Glomerular endothelial cell (primary cell): ENCODE data around the gene PLXNC1. TPM values are rescaled to one million over a fixed set of nuclear protein-coding genes. Genes with fewer than 3 reads are reported as not detected.

Source experiments
- DNase-seq: peaks from one replicate; pipeline ENCODE4 v3.0.0-alpha.2; 2011; ENCODE audit warnings: low read depth, low spot score; ENCODE audit errors: extremely low read depth
- total RNA-seq: library from RNA; depleted of rRNA; stranded (reverse); fragments of >200 nt; gene quantifications from 2 replicates; pipeline ENCODE4 v1.2.3, GENCODE V29; 2015

The PLXNC1 gene
- total RNA-seq, 1 donor from 2014 or later, result 0.99 TPM

DNA sequence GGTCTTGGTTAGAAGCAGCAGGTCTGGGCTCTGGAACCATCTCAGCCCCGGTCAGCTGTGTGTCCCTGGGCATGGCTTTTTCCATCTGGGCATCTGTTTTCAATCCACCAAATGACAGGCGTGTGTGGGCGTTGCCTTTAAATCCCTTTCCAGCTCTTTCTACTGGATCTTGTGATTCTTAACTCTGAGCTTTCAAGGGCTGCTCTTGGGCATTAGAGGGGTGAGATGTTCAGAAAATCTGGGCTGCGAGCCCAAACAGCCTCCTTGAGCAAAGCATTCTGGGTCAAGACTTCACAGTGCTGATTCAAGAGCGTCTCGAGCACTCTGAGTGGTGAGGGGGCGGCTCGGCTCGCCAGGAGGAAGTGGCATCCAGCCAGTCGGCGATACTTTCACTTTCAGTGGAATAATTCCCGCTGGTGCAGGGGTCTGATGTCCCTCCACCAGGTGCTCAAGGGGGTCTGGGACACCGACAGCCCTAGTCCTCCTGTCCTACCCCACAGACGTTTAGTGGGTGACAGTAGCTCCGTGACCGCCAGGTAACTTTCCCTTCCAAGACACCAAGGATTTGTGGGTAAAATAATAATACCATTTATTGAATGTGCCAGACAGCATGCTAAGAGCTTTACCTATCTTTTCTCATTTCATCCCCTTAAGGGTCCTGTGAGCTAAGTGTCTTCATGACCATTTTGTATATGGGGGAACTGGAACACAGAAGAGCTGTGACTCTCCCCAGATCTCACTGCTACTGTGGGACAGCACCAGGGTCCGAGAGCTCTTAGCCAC, 114.0 kb downstream of the PLXNC1 start:
- no peak for DNase-seq

DNA sequence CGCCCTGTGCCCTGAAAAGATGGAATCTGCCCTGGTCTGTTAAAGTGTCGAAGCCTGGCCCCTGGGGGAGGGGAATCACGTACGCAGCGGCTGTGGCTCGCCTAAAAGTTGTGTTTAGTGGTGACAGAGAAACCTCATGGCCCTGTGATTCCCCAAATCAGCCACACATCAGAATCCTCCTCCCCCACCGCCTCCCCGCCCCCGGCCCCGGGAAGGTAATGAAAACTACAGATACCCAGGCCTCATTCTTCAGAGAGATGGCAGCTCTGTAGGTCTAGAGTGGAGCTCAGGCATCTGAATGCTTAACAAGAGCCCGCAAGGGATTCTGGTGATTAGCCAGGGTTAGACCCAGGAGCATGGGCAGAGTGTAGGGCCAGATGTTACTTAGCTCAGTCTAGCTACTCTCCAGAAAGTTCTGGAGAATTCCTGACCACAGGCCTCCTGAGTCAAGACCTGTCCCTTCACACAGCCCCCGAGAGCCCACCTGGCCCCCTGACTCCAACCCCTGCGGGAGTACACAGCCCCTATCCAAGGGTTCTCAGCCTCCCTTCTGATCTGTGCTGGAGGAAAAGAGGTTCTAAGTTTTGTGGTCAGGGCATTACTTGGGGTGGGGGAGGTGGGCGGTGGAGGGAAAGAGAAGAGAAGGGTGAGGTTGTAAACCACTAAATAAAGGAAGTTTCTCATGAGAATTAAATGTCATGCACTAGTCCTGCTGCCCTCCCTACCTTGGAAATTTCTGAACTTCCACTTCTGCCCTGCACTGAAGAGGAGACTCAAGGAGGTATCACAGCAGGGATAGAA, 114.8 kb downstream of the PLXNC1 start:
- DNase-seq, result no peak

DNA sequence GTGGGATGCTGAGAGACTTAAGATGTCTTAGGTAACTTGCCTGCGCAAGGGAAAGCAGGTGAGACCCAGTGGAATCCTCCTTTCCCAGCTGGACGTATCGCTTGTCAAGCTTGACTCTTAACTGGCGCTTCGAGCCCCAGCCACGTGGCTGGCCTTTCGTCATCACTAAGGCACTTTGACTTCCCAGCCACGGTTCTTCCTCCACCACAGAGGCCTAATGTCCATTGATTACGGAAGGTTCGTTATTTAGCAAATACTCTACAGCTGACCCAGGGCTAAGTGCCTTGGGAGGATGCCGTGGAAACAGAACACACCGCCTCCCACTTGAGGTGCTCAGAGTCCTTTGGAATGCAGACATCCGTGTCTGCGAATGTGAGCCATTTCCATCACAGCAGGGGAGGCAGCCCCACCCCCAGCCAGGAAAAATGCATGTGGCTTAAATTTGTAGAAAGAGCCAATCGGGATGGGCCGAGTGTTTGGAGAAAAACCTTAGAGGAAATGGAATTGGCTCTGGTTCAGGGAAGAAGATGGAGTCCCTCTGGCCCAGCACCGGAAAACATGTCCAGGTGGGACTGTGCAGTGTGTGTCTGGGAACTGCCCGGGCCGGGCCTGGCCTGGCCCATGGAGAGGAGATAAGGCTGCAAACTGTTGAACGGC, 115.7 kb downstream of the PLXNC1 start:
- no peak for DNase-seq

DNA sequence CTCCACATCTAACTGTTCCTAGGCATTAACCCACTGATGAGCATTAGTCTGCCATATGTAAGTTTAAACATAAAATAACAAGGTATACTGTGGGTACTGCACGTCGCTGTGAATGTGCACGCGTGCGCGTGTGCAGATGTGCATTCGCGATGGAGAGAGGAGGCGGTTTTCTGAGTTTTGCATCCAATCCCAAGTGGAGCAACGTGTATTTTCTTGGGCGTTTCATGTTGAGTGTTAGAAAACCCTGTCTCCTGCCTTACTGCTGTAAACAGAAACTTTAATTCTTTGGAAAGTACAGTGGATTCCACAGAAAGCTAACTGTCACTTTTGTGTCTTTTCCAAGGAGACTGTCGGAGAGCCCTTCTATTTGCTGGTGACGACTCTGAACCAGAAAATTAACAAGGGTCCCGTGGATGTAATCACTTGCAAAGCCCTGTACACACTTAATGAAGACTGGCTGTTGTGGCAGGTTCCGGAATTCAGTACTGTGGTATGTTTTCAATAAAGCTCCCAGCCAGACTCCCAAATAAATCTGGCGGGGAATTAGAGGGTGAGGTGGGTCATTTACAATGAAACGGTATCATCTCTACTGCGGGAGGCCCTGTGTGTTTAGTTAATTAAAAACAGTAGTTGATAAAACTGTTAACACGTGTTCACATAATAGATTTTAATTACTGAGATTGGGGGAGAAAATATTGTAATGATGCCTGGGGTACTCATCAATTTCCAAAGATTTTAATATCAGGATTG, 116.5 kb downstream of the PLXNC1 start:
- no peak for DNase-seq

DNA sequence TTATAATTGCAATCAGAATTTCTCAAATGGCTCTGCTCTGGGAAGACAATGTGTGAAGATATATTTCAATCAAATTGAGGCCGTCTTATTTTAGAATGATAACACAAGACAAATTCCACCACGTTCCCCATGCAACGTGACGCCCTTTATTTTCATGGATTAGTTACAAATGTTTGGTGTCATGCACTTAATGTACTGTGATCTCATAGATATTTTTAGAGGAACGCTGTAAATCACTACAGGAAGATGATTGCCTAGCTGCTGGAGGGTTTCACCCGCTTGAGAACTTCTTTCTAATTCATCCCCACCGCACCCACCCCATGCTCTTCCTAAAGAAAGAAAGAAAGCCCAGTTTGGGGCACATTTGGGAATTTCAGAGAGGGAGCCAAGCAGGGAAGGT, 117.2 kb downstream of the PLXNC1 start:
- no peak for DNase-seq

DNA sequence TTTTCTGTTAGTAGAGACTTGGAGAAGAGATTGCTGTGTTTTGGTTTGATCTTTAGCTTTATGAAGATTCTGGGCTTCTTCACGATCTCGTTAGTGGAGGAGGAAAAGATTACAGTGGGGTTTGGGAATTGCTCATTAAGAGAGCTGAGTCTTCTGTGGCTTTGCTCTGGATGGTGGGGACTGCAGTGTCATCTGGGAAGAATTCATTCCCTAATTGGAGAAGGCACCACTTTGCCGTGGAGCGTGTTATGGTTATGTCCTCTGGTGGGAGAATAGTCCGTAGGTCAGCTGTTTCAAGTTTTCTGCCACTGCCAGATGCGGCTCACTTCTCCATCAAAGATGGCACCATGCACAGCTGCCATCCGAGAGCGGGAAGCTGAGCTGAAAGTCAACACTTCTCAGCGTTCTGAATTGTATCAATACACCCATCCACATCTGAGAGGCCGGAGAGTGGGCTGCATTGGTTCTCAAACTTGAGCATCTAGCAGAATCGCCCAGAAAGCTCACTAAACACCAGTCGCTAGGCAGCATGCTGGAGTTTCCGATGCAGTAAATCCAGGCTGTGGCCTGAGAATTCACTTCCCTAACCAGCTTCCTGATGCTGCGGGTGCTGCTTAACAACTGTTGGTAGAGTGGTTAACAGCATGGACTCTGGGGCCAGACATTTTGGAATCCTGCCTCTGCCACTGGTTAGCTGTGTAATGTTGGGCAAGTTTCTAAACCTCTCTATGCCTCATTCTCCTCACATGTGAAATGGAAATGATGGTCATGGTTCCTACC, 117.8 kb downstream of the PLXNC1 start:
- DNase-seq, result no peak

DNA sequence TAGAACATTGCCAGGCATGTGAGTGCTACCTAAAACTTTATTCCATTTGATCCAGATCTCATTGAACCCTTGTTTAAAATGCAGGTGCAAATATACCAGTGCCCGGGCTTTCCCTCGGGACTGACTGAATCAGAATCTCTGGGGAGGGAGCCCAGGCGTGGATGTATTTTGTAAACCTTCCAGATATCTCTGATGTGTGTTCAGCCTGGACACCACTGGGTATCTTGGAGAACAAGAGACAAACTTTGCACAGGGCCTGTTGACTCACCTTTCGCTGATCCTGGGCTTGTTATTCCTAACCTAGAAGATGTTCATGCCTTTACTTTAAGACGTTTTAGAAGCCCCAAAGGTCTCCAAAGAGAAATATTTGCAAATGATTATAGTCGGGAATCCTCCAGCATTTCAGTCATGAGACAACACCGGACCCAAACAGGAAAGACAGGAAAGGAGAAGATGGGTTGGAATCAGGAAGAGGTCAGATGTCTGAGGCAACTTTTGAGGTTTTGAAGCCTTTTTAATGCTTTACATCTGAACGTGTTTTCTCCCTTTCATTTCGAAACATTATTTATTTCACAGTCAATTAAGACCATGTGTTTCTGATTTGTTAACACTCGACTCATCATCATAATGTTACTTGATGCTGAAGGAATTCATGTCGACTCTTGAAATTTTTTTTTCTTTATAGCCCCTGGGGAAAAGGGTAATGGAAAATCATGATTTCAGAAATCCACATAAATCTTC, 118.6 kb downstream of the PLXNC1 start:
- no peak for DNase-seq

DNA sequence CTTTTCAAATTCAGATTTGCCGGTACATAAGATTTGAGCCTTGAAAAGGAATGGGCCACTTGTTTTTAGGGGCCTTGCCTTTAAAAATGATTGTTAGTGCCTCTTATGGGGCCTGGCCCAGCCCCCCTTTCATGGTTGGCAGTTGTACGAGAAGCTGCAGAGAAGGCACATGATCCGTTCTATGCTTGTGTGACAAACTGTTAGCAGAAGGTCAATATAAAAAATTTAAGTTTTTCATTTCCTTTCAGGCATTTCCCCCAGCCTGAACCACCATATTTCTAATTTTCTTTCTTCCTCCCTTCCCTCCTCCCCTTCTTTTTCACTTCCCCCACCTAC, 119.1 kb downstream of the PLXNC1 start:
- no peak for DNase-seq

DNA sequence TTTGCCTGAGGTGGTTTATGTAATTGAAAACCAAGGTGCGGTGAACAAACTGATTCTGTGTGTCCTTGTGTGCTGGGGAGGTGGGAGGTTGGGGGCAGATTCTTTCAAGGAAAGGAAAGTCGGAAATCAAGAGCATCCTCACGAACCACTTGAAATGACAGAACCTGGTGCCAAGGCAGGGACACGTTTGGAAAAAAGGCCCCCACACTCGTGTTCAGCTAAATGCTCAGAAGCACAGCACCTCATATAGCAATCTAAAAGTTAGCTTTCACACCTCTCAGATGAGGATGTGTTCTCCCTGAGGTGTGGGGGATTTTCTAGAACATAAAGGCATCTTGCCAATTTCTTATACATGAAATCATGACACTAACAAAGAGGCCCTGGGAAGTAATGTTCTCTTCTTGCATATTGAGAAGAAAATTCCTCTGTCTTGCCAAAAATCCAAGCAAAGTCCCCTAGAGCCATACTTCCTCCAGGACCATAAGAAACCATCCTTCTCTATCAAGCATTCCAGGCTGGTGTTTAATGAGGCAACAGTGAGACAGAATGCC, 119.6 kb downstream of the PLXNC1 start:
- no peak for DNase-seq

DNA sequence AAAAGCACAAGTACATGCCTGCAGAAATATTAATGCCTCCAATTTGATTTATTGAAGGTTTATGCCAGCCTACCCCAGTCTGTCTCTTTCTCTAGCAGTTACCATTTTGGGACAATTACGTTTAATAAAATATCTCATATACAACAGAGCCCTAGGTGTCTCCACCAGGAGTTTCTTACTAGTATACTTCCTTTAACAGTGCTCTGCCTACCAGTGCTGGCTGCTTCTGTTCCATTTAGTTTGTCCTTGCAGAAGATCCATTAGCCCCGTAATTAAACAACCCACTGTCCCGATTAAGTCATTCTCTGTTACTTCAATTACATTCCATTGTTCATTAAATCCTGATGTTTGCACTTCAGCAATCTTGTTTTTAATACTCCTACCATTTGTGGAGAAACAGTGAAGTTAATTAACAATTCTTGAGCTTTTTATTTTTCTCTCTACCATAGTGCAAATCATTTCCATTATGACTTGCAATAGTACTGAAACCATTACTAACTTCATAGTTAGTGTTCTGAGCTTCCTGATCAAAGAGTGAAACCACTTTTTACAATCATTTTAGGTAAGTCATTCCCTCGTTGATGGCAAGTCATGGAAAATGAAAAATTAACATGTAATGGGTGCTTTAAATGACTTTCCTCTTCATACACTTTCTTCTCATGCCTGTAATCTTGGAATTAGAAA, 121.1 kb downstream of the PLXNC1 start:
- DNase-seq, result no peak

DNA sequence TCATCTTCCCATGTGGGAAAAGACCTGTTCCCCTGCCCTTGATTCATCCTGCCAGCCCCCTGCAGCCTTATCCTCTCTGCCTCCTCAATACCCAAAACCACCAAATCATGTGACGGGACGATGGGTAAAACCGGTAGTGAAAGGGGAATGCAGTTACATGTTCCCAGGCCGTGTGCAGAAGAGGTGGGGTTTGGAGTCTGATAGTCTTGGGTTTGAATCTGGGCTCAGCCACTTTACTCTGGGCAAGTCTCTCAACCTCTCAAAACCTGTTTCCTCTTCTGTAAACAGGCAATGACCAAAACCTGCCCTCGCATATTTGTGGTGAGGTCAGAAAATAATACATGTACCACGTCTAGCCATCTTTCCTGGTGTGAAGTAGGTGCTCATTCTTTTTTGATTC, 123.0 kb downstream of the PLXNC1 start:
- DNase-seq, result no peak

DNA sequence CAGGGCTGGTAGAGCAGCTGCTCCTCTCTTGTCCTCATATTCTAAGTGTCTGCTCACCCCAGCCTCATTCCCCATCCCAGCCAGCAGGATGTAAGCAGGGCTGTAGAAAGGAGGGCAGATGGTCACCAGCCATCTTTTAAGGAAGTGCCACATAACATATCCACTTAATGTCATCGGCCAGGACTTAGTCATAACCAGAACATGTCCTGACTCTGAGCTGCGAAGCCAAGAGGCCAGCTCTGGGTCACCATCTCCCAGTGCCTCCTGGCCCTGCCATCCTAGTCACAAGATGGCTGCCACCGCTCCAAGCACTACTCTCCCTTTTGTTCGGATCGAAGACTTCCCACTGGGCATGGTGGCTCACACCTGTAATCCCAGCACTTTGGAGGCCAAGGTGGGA, 123.9 kb downstream of the PLXNC1 start:
- no peak for DNase-seq

DNA sequence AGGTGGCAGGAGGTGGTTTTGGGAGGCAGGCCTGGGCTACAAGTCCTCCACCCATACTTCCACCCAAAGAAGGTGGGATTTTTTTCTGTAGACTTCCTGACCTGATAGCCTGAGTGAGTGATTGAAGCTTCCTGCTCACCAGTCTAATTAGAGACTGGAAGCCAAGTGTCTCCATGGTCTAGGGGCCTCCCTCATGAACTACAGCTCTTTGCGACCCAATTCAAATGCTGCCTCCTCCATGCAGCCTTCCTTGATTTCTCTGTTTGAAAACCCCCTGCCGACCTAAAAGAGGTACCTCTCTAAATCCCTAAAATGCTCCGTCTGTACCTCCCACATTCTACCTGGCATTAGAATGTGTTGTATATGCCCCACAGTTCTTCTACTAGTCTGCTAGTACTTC, 124.9 kb downstream of the PLXNC1 start:
- no peak for DNase-seq

DNA sequence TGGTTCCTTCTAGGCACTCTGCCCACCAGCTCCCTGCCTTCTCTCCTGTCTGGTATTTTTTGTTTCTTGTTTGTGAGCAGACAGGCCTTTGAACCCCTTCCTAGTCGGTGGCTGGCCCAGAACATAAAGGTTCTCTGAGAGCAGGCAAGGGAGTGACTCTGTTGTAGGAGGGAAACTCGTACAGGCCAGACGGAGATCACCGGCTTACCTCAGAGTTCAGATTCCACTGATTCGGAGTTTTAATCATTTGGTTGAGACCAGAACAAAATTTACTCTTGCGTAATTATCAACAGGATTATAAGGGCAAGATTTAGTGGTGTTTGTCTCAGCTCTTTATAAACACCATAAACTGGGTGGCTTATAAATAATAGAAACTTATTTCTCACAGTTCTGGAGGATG, 128.3 kb downstream of the PLXNC1 start:
- DNase-seq, result no peak

DNA sequence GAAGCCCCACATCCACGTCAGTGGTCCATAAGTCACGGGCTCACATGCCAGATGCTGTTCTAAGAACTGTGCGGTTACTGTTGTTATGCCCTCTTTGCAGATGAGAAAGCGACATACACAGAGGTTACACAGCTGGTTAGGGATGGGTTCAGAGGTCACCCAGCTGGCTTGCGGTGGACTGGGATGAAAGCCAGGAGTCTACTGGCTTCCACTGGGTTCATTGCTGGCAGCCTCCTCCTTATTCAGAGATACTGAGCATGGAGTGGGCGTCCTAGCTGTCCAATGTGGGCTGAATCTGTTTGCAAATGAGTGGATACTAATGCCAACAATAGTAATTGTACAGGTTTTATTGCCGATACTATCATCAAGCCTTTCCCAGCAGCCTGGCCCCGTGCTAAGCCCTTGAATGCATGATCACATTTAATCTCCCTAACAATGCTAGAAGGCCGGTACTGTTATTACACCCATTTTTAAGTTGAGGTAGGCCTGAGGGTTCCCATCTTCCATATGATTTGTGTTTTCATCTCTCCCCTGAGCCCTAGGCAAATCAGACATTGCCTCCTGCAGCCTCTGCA, 129.1 kb downstream of the PLXNC1 start:
- no peak for DNase-seq

DNA sequence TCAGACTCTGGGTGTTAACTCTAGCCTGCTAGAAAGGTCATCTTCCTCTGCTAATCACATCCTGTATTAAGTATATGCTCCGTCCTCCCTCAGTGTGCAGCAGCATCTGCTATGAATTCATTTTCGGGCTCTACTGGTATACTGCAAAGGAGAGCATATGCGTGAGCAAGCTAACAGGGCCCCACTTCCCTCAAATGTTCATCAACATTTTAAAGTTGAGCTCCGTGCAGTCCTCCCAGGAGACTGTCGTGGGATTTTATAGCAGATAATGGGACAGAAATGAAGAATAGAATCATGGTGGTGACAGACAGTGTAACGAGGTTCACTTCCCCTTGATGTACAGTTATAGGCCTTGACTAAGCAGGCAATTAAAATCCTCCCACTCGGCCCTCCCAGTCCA, 131.7 kb downstream of the PLXNC1 start:
- DNase-seq, result no peak

DNA sequence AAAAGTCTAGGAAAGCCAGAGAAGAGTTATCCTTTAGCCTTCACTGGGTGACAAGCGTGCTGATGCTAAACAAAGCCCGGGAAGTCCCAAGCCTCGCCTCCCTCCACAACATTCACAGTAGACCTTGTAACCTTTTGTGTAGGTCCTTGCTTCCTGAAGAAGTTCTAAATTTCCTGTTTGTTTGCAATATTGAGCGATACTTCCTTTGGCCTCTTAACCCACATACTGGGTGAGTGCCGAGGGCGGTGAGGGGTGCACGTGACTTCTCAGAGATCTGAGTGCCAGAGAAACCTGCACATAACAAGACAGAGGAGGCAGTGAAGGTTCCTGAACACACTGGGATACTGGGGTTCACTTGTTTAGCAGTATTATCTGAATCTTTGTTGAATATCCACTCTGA, 134.3 kb downstream of the PLXNC1 start:
- no peak for DNase-seq

DNA sequence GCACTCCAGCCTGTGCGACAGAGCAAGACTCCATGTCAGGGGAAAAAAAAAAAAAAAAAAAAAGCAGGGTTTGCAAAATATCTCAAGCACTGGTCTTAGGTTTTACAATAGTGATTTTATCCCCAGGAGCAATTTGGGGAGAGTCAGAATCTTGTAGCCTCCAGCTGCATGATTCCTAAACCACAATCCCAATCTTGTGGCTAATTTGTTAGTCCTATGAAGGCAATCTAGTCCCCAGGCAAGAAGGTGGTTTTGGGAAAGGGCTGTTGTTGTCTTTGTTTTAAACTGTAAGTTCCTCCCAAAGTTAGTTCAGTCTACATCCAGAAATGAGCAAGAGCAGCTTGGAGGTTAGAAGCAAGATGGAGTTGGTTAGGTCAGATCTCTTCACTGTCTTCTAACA, 135.7 kb downstream of the PLXNC1 start:
- DNase-seq, result no peak
